AG04449 (cell line): ENCODE data around the gene PRKACB.
"Not testable (repeated sequence)": the region's sequence is repeated elsewhere in the genome, so short reads cannot be mapped to it uniquely, and the experiment has no call there.

Experiments
- CTCF ChIA-PET: fragments of 350-600 bp; formaldehyde crosslinking; extraction: SDS; loops from one replicate; lab custom pipeline; 2021; ENCODE audit warnings: antibody characterized with exemption; lab: Yijun Ruan, JAX
- POLR2A ChIA-PET: fragments of 400-600, 350-600 bp; formaldehyde crosslinking; extraction: SDS; loops from one replicate; lab custom pipeline; 2020; ENCODE audit warnings: antibody characterized with exemption, inconsistent platforms; lab: Yijun Ruan, JAX
- DNase-seq: peaks from one replicate; pipeline ENCODE4 v3.0.0-alpha.2; 2010; ENCODE audit warnings: low read depth, low spot score
- H3K4me3 ChIP-seq: 2 replicates; pipeline ENCODE4 v1.5.1; 2011; ENCODE audit warnings: low read depth, mild to moderate bottlenecking, control low read depth, low read length
- TF ChIP-seq, protein P1 (sequence below): IDR thresholded peaks from one replicate; pipeline ENCODE4 v1.5.1; 2011; ENCODE audit warnings: mild to moderate bottlenecking, moderate library complexity, low read length, control low read depth, inconsistent platforms; ENCODE audit not compliant: insufficient read depth; ENCODE audit errors: missing control alignments

Gene PRKACB

DNA sequence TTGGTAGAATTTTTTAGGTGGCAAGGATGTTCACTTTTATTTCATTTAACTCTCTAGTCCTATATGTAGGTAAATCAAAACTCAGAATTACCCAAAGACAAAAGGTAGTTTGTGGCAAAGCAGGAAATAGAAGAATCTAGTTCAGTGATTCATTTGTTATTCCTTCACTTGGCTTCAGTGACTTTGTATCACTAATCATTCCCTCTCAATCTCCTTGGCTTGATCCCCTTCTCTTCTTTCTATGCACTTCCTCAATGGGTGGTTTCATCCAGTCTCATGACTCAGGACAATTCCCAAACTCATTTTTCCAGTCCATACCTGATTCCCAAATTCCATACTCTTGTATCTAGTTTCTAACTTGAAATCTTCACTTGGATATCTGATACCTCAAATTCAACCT lies 64.9 kb downstream of the PRKACB start:
- TF ChIP-seq, protein P1, sequence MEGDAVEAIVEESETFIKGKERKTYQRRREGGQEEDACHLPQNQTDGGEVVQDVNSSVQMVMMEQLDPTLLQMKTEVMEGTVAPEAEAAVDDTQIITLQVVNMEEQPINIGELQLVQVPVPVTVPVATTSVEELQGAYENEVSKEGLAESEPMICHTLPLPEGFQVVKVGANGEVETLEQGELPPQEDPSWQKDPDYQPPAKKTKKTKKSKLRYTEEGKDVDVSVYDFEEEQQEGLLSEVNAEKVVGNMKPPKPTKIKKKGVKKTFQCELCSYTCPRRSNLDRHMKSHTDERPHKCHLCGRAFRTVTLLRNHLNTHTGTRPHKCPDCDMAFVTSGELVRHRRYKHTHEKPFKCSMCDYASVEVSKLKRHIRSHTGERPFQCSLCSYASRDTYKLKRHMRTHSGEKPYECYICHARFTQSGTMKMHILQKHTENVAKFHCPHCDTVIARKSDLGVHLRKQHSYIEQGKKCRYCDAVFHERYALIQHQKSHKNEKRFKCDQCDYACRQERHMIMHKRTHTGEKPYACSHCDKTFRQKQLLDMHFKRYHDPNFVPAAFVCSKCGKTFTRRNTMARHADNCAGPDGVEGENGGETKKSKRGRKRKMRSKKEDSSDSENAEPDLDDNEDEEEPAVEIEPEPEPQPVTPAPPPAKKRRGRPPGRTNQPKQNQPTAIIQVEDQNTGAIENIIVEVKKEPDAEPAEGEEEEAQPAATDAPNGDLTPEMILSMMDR = no peak
- DNase-seq = no peak
- CTCF ChIA-PET = no interaction called here
- H3K4me3 ChIP-seq = no peak overlapping the region
- POLR2A ChIA-PET = no interaction called here

DNA sequence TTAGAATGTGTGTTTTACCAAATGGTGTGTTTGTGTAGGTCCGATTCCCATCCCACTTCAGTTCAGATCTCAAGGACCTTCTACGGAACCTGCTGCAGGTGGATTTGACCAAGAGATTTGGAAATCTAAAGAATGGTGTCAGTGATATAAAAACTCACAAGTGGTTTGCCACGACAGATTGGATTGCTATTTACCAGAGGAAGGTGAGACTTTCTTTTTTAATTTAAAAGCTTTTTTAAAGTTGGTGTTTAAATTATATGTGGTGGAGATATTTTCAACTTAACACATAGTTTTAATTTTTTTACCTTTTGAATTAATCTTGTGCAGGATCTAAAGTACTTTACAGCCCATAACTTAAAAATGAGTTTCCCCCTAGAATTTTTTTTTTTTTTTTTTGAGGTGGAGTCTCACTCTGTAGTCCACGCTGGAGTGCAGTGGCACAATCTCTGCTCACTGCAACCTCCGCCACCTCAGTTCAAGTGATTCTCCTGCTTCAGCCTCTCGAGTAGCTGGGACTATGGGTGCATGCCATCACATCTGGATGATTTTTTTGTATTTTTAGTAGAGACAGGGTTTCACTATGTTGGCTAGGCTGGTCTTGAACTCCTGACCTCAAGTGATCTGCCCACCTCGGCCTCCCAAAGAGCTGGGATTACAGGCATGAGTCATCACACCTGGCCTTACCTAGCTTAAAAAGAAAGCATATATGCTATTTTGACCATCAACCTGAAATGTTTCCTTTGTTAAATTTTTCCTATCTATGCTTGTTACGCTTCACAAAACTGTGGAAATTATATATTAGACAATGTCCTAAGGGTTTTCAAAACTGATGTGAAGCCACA lies 70.3 kb downstream of the PRKACB start:
- no peak for DNase-seq
- ChIA-PET POLR2A (no interaction called here), CTCF (no interaction called here)
- TF ChIP-seq, protein P1 = no peak
- no peak overlapping the region for H3K4me3 ChIP-seq

DNA sequence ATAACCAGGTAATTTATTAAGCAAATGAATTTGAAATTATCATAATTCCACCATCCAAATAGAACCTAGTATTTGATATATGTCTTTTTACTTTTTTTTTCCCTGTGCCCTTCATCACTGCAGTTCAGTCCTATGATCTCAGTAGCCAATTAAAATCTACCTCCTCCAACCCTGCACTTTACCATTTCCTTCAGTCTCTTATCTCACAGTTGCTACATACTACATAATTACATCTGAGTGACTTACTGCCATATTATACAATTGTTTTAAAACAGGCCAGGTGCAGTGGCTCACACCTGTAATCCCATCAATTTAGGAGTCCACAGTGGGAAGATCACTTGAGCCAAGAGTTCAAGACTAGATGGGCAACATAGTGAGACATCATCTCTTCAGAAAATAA lies 73.2 kb downstream of the PRKACB start:
- no peak for DNase-seq
- POLR2A ChIA-PET = no interaction called here
- TF ChIP-seq, protein P1 = no peak
- CTCF ChIA-PET = no interaction called here
- no peak overlapping the region for H3K4me3 ChIP-seq

DNA sequence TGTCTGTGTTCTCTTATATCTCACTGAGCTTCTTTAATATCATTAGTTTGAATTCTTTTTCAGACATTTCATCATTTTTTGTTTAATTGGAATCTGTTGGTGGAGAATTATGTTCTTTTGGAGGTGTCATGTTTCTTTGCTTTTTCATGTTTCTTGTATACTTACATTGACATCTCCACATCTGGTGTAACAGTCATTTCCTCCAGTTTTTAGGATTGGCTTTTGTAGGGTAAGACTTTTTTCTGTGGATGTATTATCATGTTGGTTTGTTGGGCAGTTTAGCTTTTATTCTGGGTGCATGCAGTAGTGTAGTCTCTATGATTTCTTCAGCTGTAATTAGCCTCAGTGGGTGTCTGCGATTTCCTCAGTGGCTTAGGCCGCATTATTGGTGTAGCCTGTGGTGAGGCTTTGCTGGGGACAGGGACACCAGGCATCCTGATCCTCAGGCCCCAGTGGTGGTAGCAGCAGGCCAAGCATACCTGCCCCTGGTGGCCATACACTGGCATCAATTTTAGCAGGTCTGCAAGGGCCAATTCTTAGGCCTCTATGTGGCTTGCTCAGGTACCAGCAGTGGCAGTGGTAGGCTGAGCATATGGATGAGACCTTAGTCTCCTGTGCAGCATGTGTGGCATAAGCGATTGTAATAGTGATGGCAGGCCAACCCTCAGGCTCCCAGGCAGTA lies 79.8 kb downstream of the PRKACB start:
- ChIA-PET POLR2A (no interaction called here), CTCF (interaction anchor here (1.3 kb wide), 1 partner anchor 12 kb away, joined by 6 read pairs; no protein-coding TSS in a partner anchor)
- TF ChIP-seq, protein P1 = no peak
- no peak for DNase-seq
- no peak overlapping the region for H3K4me3 ChIP-seq

DNA sequence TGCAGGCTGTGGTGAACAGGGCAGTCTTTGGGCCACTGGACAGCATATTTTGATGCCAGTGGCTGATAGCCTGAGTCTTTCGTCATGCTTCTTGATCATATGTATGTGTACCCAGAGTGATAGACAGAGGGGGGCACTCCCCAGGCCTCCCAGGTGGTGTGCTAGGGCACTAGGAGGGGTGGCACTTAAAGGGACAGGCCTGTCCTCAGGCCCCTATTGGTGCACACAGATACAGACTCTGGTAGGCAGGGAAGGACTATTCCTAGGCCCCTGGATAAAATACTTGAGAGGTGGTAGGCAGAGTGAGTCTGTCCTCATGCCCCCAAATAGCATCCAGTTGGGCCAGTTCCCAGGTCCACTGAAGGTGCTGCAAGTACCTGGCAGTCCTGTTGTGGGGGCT lies 80.8 kb downstream of the PRKACB start:
- ChIA-PET CTCF (no interaction called here), POLR2A (no interaction called here)

DNA sequence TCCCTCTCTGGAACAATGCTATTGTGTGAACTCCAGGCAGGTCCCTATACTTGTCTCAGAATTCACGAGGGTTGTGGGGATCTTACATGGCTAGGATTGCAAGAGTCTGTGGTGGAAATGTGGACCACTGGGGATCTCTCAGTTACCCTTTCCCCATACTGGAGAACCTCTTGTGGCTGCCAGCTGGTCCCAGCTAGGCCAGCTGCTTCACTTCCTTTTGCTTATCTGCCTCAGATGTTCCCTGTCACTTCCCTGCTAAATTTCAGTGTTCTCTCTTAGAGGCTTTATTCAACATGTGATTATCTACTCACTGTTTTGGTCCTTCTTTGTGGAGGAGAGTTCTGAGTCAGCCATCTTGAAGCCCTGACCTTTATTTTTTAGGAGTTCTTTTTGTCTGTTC lies 81.6 kb downstream of the PRKACB start:
- DNase-seq = no peak
- CTCF ChIA-PET = no interaction called here
- TF ChIP-seq, protein P1 = no peak
- no peak overlapping the region for H3K4me3 ChIP-seq
- POLR2A ChIA-PET = no interaction called here

More for the DNA sequence above, 80.8 kb downstream of the PRKACB start:
- TF ChIP-seq, protein P1 = no peak
- no peak for DNase-seq
- H3K4me3 ChIP-seq = no peak overlapping the region

DNA sequence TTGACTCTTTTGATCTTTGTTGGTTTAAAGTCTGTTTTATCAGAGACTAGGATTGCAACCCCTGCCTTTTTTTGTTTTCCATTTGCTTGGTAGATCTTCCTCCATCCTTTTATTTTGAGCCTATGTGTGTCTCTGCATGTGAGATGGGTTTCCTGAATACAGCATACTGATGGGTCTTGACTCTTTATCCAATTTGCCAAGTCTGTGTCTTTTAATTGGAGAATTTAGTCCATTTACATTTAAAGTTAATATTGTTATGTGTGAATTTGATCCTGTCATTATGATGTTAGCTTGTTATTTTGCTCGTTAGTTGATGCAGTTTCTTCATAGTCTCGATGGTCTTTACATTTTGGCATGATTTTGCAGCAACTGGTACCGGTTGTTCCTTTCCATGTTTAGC lies 88.6 kb downstream of the PRKACB start:
- POLR2A ChIA-PET, H3K4me3 ChIP-seq, CTCF ChIA-PET, DNase-seq: not testable (repeated sequence)
